SKM-1 (cell line): Measurements from ENCODE around the gene NDUFS1.
"Not testable (repeated sequence)": the region's sequence is repeated elsewhere in the genome, so short reads cannot be mapped to it uniquely, and the experiment has no call there.

ENCODE experiments used
- DNase-seq: peaks from one replicate; lab custom pipeline; 2025; ENCODE audit not compliant: unreplicated experiment; lab: John Stamatoyannopoulos, UW

The NDUFS1 gene

DNA sequence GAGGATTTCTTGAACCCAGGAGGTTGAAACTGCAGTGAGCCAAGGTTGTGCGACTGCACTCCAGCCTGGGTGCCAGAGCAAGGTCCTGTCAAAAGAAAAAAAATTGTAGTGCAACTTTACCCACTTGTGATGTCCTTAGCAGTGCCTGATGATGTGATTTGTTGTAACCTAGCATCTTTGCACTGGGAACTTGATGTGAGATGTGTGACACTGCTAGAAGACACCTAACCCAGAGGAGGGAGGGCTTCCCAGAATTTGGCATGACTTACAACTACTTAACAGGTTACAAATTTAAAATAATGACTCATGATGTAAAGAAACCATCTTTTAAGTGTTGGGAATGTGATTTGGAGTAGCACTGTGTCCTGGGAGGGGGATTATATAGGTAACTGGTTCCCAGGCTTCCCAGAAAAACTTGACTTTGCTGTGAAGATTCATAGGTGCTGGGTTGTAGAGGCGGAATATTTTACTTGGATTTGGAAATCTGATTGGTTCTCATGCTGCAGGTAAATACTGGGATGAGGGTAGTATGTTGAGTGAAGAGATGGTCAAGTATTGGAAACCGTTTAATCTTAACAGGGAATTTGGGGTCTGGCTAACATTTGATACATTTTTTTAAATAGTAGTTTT, 4.1 kb upstream of the NDUFS1 start:
- DNase-seq: no peak

DNA sequence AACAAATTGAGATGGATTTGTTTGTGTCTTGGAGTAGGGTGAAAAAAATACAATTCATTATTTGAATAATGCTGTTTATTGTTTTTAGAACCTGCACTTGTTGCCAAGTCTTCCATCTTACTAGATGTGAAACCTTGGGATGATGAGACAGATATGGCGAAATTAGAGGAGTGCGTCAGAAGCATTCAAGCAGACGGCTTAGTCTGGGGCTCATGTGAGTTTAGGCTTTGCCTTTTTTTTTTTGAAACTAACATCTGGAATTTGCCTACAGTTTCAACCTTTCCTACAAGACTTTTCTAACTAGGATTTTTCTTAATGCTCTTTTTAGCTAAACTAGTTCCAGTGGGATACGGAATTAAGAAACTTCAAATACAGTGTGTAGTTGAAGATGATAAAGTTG, 3.2 kb upstream of the NDUFS1 start:
- not testable (repeated sequence) for DNase-seq

DNA sequence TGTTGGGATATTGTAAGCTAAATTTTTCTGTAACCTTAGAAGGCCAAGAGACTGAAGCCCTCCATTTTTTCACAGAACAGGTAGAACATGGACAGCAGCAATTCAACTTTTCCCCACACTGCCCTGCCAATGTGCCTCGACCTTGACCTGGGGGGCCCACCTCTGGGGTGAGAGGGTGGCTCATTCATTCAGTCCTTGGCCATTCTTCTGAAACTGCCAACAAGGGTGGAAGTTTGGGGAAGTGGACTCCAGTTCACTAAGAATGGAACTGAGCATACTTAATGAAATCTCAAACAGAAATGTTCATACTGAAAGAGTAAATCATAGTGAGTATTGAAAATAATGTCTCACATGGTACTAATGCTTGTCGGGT, 1.5 kb upstream of the NDUFS1 start:
- DNase-seq: no peak

- peak; percentile 53 for DNase-seq
These were observed 1.0 kb upstream of the NDUFS1 start for GRCh38 chr2:206160125-206160806.

- no peak for DNase-seq
These were observed 490 bp downstream of the NDUFS1 start for GRCh38 chr2:206158563-206159345.

GRCh38 chr2:206157014-206157413, 2.2 kb downstream of the NDUFS1 start:
- not testable (repeated sequence) for DNase-seq

DNA sequence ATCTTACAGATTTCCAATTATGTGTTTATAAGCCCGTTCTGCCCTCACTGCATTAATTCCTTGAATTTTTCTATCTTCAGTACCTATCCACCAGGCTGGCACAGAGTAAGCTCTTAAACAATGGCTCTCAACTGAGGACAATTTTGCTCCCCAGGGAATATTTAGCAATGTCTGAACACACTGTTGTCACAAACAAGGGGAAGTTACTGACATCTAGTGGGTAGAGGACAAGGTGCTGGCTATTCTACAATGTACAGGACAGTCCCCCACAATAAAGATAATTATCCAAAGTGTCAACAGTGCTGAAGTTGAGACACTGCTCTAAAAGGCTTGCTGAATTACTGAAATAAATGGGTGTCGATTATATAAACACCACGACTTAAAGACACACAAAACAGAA, 5.0 kb downstream of the NDUFS1 start:
- peak; percentile 42 for DNase-seq

DNA sequence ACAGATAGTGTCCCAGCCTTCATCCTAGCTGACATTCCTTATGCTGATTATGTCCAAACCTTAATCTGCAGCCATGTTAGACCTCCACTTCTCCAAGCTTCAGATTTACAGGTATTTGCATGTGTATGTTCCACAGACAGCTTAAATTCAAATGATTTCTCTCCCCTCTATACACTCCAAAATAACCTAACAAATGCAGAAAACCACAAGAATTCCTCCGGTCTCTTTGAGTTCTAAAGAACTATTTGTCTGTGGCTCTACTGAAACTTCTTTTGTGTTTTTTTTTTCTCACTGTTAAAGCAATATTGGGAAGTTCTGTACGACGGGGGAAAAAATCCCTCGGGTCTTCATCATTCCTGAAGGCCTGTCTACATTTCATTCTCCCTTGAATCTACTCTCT, 8.6 kb downstream of the NDUFS1 start:
- DNase-seq: no peak

DNA sequence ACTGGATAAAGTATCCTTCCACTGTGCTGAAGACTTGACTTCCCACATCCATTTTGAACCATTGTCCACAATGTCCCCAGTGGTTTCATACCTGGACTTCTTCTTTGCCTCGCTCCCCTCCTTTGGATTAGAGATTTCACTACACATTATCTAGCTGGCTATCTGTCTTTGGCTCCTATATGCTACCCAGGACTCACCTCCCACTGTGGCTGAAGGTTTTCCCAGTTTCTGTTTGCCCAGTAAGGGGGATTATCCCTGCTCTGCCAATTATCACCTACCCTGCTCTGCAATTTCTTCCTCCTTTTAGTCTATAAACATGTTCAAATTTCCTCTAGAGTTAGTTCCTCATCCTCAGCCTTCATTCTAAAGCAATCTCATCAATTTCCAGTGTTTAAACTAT, 9.1 kb downstream of the NDUFS1 start:
- DNase-seq: no peak

DNA sequence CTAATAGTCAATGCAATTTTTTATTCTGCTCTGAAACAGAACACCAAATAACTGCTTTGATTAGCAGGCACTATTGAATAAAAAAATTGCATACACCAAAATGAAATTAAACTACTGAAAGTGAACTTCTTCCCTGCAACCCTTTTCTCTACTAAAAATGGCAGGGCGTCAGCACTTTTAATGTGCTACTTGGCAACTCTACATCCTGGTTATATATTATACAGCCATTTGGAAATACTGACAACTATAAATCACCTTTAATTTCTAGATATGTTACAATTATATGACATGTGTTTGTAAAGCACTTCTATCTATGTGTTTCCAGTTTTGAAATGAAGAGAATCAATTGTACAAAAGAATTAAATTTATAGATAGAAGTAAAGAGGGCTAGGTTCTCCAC, 9.9 kb downstream of the NDUFS1 start:
- no peak for DNase-seq

DNA sequence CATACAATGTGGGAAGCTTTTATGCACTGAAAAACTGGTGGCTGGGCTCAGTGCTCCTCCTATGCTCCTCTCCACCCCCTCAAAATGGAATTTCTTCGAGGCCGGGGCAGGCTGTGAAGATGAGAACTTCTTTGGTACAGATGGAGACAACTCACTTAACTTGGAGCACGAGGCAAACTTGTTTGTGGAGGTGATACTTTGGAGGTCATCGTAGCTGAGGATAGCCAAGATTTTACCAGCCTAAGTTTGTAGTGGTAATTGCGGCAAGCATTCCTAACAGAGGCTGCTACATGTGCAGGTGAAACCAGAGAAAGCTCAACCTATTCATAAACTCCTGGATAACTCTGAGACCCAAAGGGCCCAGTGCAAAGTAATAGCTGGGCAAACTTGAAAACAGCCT, 13.6 kb downstream of the NDUFS1 start:
- no peak for DNase-seq

DNA sequence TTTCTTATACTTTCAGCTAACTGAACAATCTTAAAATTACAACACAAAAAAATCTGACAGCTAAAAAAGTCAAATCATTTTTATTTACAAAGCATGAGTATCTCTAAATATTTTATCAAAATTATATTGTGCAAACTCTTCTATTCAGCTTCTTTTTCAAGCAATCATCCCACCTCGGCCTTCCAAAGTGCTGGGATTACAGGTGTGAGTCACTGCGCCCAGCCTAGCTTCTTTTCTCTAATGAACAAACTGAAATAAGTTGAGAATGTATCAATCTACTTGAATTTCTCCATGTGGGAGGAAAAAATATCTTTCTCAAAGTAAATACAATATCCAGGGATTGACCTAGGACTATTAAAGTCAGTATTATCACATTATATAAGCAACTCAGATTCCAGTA, 14.9 kb downstream of the NDUFS1 start:
- no peak for DNase-seq

GRCh38 chr2:206143451-206143850, 15.8 kb downstream of the NDUFS1 start:
- no peak for DNase-seq

DNA sequence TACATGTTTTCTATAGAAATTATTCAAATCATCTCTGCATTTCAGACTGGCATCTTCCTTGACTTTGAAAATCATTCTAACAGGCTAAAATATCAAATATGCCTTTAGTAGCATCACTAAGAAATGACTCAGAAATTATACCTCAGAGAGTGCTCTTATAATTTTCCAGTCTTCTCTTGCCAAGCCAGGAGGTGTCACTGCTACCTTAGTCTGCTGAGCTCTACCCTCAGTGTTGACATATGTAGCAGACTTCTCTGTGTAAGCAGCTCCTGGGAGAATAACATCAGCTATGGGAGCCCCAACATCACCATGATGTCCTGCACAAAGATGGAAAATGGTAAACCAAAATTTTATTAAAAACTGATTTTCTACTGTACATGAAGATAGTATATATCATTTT, 31.6 kb downstream of the NDUFS1 start:
- no peak for DNase-seq

GRCh38 chr2:206125901-206126300, 33.3 kb downstream of the NDUFS1 start:
- DNase-seq: no peak

GRCh38 chr2:206122569-206122968, 36.7 kb downstream of the NDUFS1 start:
- DNase-seq: not testable (repeated sequence)

DNA sequence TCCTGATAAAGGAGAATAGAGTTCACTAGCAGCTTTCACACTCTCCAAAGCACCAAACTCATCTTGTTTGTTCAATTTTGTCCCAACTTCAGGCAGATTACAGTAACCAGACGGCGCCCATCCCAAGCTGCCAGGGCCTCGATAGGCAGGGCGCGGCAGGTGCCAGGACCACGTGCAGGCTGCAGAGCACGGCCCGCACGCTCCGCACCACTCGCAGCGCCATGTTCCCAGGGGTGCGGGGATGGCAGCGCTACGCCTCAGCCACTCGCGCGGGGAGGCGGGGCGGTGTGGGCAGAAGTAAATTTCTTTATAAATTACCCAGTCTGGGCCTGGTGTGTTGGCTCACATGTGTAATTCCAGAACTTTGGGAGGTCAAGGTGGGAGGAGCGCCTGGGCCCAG, 43.0 kb downstream of the NDUFS1 start:
- DNase-seq: no peak

DNA sequence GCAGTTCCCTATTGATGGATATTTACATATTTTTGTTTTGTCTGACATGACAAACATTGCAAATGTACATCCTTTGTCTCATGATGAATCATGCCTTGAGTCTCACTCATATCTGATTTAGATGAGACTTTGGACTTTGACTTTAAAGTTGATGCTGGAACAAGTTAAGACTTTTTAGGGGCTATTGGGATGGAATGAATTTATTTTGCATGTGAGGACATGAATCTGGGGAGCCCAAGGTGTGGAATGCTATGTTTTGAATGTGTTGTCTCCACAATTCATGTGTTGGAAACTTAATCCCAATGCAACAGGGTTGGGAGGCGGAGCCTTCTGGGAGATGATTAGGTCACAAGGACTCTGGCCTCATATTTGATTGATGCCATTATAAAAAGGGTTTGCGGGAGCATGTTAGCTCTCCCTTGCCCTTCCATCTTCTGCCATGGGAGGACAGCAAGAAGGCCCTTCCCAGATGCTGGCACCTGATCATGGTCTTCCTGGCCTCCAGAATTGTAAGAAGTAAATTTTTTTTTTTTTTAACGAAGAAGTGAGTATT, 44.1 kb downstream of the NDUFS1 start:
- no peak for DNase-seq

GRCh38 chr2:206112846-206113547, 46.2 kb downstream of the NDUFS1 start:
- DNase-seq: no peak

DNA sequence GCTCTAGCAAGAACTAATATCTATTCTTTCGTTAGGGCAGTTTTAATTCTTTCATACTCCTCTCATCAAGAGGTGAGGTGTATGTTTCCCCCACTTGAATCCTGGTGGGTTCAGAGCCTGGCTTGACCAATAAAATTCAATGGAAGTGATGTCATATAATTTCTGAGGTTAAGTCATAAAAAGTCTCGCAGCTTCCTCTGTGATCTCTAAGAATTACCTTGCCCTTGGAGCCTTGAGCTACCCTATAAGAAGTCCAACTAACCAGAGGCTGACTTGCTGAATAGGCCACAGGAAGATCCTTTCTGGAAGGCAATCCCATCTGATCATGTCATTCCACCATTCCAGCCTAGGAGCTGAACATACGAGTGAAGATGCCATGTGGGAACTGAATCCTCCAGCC, 47.1 kb downstream of the NDUFS1 start:
- no peak for DNase-seq

- DNase-seq: no peak
These were observed 50.5 kb downstream of the NDUFS1 start for GRCh38 chr2:206108713-206109112.
